ENCODE measurements around the gene TPCN1.

Gene TPCN1

GRCh38 chr12:113183030-113183589 is 38.2 kb upstream of the TPCN1 start:
- Histone ChIP-seq H3K4me1 (ENCODE audit: control insufficient read depth in 2 of 2, insufficient read depth in 1 of 2, low read depth in 1 of 2, low read length in 2 of 2) (peaks cover 3 to 8% of the 10 kb centered on the region in 2 donors), H2BK12ac (ENCODE audit: low read length) (no peak overlapping the region), H2AK5ac (ENCODE audit: low read depth, low read length) (no peak overlapping the region), H2AFZ (ENCODE audit: low read length) (no peak overlapping the region), H3K27ac (replicated peaks; ENCODE audit: low read length) (no peak overlapping the region), H4K8ac (ENCODE audit: low read depth, low read length) (no peak overlapping the region), H2BK15ac (ENCODE audit: low read length) (no peak overlapping the region), H3K36me3 (replicated peaks in 1 of 2; ENCODE audit: control insufficient read depth in 2 of 2, insufficient read depth in 2 of 2, low read length in 2 of 2) (peaks cover 33 to 50% of the 10 kb centered on the region in 2 donors), H3K79me1 (ENCODE audit: low read depth, low read length) (peaks cover 8% of the 10 kb centered on the region), H3K9ac (ENCODE audit: low read depth, low read length, poor library complexity) (no peak overlapping the region), H3K27me3 (ENCODE audit: control insufficient read depth in 3 of 3, insufficient read depth in 3 of 3, low read depth in 1 of 3, low read length in 3 of 3) (no peaks in the 10 kb centered on the region), H3K9me3 (replicated peaks in 1 of 2; ENCODE audit: control insufficient read depth in 2 of 2, insufficient read depth in 1 of 2, low read depth in 1 of 2, low read length in 2 of 2) (peaks cover 0 to 1% of the 10 kb centered on the region in 2 donors), H3K4me3 (ENCODE audit: low read length in 2 of 2) (no peak overlapping the region), H2BK120ac (ENCODE audit: low read depth, low read length) (no peak overlapping the region), H3K4ac (ENCODE audit: low read length) (no peak overlapping the region), H3K18ac (ENCODE audit: low read length) (no peak overlapping the region), H2BK5ac (ENCODE audit: low read length) (no peak overlapping the region), H4K91ac (ENCODE audit: low read depth, low read length, poor library complexity) (no peak overlapping the region), H3K14ac (ENCODE audit: low read length) (no peak overlapping the region), H3K4me2 (ENCODE audit: insufficient read depth, low read length, poor library complexity, severe bottlenecking) (no peak overlapping the region), H3K23ac (ENCODE audit: low read depth, low read length, poor library complexity) (no peak overlapping the region)
- no peak for DNase-seq (ENCODE audit: low spot score)
- WGBS, 2 donors (ENCODE audit: extremely low coverage in 2 of 2, insufficient read length in 2 of 2, insufficient replicate concordance in 1 of 2), result no CpG with 5 or more reads among the region's 11 CpGs

GRCh38 chr12:113184098-113184899 is 37.0 kb upstream of the TPCN1 start:
- Histone ChIP-seq H2AFZ (ENCODE audit: low read length) (peak overlapping the region; percentile 100), H3K4me1 (ENCODE audit: control insufficient read depth in 2 of 2, insufficient read depth in 1 of 2, low read depth in 1 of 2, low read length in 2 of 2) (peaks cover 3 to 8% of the 10 kb centered on the region in 2 donors), H3K14ac (ENCODE audit: low read length) (no peak overlapping the region), H2BK12ac (ENCODE audit: low read length) (no peak overlapping the region), H2AK5ac (ENCODE audit: low read depth, low read length) (no peak overlapping the region), H2BK15ac (ENCODE audit: low read length) (no peak overlapping the region), H3K9ac (ENCODE audit: low read depth, low read length, poor library complexity) (no peak overlapping the region), H3K36me3 (replicated peaks in 1 of 2; ENCODE audit: control insufficient read depth in 2 of 2, insufficient read depth in 2 of 2, low read length in 2 of 2) (peaks cover 22 to 46% of the 10 kb centered on the region in 2 donors), H3K4ac (ENCODE audit: low read length) (no peak overlapping the region), H4K8ac (ENCODE audit: low read depth, low read length) (no peak overlapping the region), H3K9me3 (replicated peaks in 1 of 2; ENCODE audit: control insufficient read depth in 2 of 2, insufficient read depth in 1 of 2, low read depth in 1 of 2, low read length in 2 of 2) (no peaks in the 10 kb centered on the region), H3K79me1 (ENCODE audit: low read depth, low read length) (peaks cover 7% of the 10 kb centered on the region), H3K18ac (ENCODE audit: low read length) (no peak overlapping the region), H3K27ac (replicated peaks; ENCODE audit: low read length) (no peak overlapping the region), H2BK120ac (ENCODE audit: low read depth, low read length) (no peak overlapping the region), H3K4me3 (ENCODE audit: low read length in 2 of 2) (peak overlapping the region; percentile 98), H4K91ac (ENCODE audit: low read depth, low read length, poor library complexity) (no peak overlapping the region), H2BK5ac (ENCODE audit: low read length) (no peak overlapping the region), H3K23ac (ENCODE audit: low read depth, low read length, poor library complexity) (no peak overlapping the region), H3K27me3 (ENCODE audit: control insufficient read depth in 3 of 3, insufficient read depth in 3 of 3, low read depth in 1 of 3, low read length in 3 of 3) (no peaks in the 10 kb centered on the region), H3K4me2 (ENCODE audit: insufficient read depth, low read length, poor library complexity, severe bottlenecking) (peak overlapping the region; percentile 77)
- no peak for DNase-seq (ENCODE audit: low spot score)
- WGBS, 2 donors (ENCODE audit: extremely low coverage in 2 of 2, insufficient read length in 2 of 2, insufficient replicate concordance in 1 of 2), result no CpG with 5 or more reads among the region's 26 CpGs

GRCh38 chr12:113184900-113185179 is 36.4 kb upstream of the TPCN1 start:
- H3K79me1 ChIP-seq (ENCODE audit: low read depth, low read length), result peaks cover 8% of the 10 kb centered on the region
- H3K27ac ChIP-seq (replicated peaks; ENCODE audit: low read length), result peak overlapping the region; percentile 79
- H2BK120ac ChIP-seq (ENCODE audit: low read depth, low read length), result no peak overlapping the region
- peak overlapping the region; percentile 94 for H3K14ac ChIP-seq (ENCODE audit: low read length)
- peak overlapping the region; percentile 91 for H3K9ac ChIP-seq (ENCODE audit: low read depth, low read length, poor library complexity)
- H3K4me1 ChIP-seq (ENCODE audit: control insufficient read depth in 2 of 2, insufficient read depth in 1 of 2, low read depth in 1 of 2, low read length in 2 of 2), result peaks cover 3 to 8% of the 10 kb centered on the region in 2 donors
- peak overlapping the region; percentile 93 for H3K18ac ChIP-seq (ENCODE audit: low read length)
- H2BK15ac ChIP-seq (ENCODE audit: low read length), result no peak overlapping the region
- no peak overlapping the region for H4K91ac ChIP-seq (ENCODE audit: low read depth, low read length, poor library complexity)
- peaks cover 18 to 46% of the 10 kb centered on the region in 2 donors for H3K36me3 ChIP-seq (replicated peaks in 1 of 2; ENCODE audit: control insufficient read depth in 2 of 2, insufficient read depth in 2 of 2, low read length in 2 of 2)
- H3K4ac ChIP-seq (ENCODE audit: low read length), result no peak overlapping the region
- H3K27me3 ChIP-seq (ENCODE audit: control insufficient read depth in 3 of 3, insufficient read depth in 3 of 3, low read depth in 1 of 3, low read length in 3 of 3), result no peaks in the 10 kb centered on the region
- H2BK12ac ChIP-seq (ENCODE audit: low read length), result no peak overlapping the region
- peak overlapping the region; percentile 100 for H2AFZ ChIP-seq (ENCODE audit: low read length)
- H3K9me3 ChIP-seq (replicated peaks in 1 of 2; ENCODE audit: control insufficient read depth in 2 of 2, insufficient read depth in 1 of 2, low read depth in 1 of 2, low read length in 2 of 2), result no peaks in the 10 kb centered on the region
- WGBS, 2 donors (ENCODE audit: extremely low coverage in 2 of 2, insufficient read length in 2 of 2, insufficient replicate concordance in 1 of 2), result no CpG with 5 or more reads among the region's 20 CpGs
- H2AK5ac ChIP-seq (ENCODE audit: low read depth, low read length), result no peak overlapping the region
- peak; percentile 86 for DNase-seq (ENCODE audit: low spot score)
- peak overlapping the region; percentile 77 for H3K4me2 ChIP-seq (ENCODE audit: insufficient read depth, low read length, poor library complexity, severe bottlenecking)
- peak overlapping the region; percentile 8 for H4K8ac ChIP-seq (ENCODE audit: low read depth, low read length)
- H3K4me3 ChIP-seq (ENCODE audit: low read length in 2 of 2), result peak overlapping the region; percentile 98
- H2BK5ac ChIP-seq (ENCODE audit: low read length), result peak overlapping the region; percentile 99
- H3K23ac ChIP-seq (ENCODE audit: low read depth, low read length, poor library complexity), result peak overlapping the region; percentile 80

- H2BK5ac ChIP-seq (ENCODE audit: low read length), result peak within 1 kb of the TSS; percentile 99
- peak within 1 kb of the TSS; percentile 79 for H3K27ac ChIP-seq (replicated peaks; ENCODE audit: low read length)
- H3K23ac ChIP-seq (ENCODE audit: low read depth, low read length, poor library complexity), result peak within 1 kb of the TSS; percentile 80
- WGBS, 2 donors (ENCODE audit: extremely low coverage in 2 of 2, insufficient read length in 2 of 2, insufficient replicate concordance in 1 of 2), result no CpG with 5 or more reads among the region's 89 CpGs
- H3K79me1 ChIP-seq (ENCODE audit: low read depth, low read length), result peaks cover 8% of the 10 kb centered on the region
- peak within 1 kb of the TSS; percentile 8 for H4K8ac ChIP-seq (ENCODE audit: low read depth, low read length)
- DNase-seq (ENCODE audit: low spot score), result peak; percentile 87
- H3K4me1 ChIP-seq (ENCODE audit: control insufficient read depth in 2 of 2, insufficient read depth in 1 of 2, low read depth in 1 of 2, low read length in 2 of 2), result peaks cover 3 to 8% of the 10 kb centered on the region in 2 donors
- H3K4ac ChIP-seq (ENCODE audit: low read length), result no peak within 1 kb of the TSS
- H3K18ac ChIP-seq (ENCODE audit: low read length), result peak within 1 kb of the TSS; percentile 93
- peak within 1 kb of the TSS; percentile 100 for H2AFZ ChIP-seq (ENCODE audit: low read length)
- no peaks in the 10 kb centered on the region for H3K9me3 ChIP-seq (replicated peaks in 1 of 2; ENCODE audit: control insufficient read depth in 2 of 2, insufficient read depth in 1 of 2, low read depth in 1 of 2, low read length in 2 of 2)
- H3K4me3 ChIP-seq (ENCODE audit: low read length in 2 of 2), result peak within 1 kb of the TSS; percentile 98
- no peak within 1 kb of the TSS for H2BK15ac ChIP-seq (ENCODE audit: low read length)
- peak within 1 kb of the TSS; percentile 91 for H3K9ac ChIP-seq (ENCODE audit: low read depth, low read length, poor library complexity)
- H2BK12ac ChIP-seq (ENCODE audit: low read length), result no peak within 1 kb of the TSS
- H2AK5ac ChIP-seq (ENCODE audit: low read depth, low read length), result no peak within 1 kb of the TSS
- H3K14ac ChIP-seq (ENCODE audit: low read length), result peak within 1 kb of the TSS; percentile 94
- H3K4me2 ChIP-seq (ENCODE audit: insufficient read depth, low read length, poor library complexity, severe bottlenecking), result peak within 1 kb of the TSS; percentile 77
- no peak within 1 kb of the TSS for H4K91ac ChIP-seq (ENCODE audit: low read depth, low read length, poor library complexity)
- no peaks in the 10 kb centered on the region for H3K27me3 ChIP-seq (ENCODE audit: control insufficient read depth in 3 of 3, insufficient read depth in 3 of 3, low read depth in 1 of 3, low read length in 3 of 3)
- no peak within 1 kb of the TSS for H2BK120ac ChIP-seq (ENCODE audit: low read depth, low read length)
- H3K36me3 ChIP-seq (replicated peaks in 1 of 2; ENCODE audit: control insufficient read depth in 2 of 2, insufficient read depth in 2 of 2, low read length in 2 of 2), result peaks cover 16 to 40% of the 10 kb centered on the region in 2 donors
These were observed 35.9 kb upstream of the TPCN1 start, which contains the start of the genes DDX54 and RITA1 for GRCh38 chr12:113185180-113186032. Gene DDX54 (minus strand): TSS chr12:113185478. CDS start chr12:113185451, 27 bp downstream. Gene RITA1 (plus strand): TSS chr12:113185721. CDS start chr12:113186747, 1,026 bp downstream.
